Measurements from ENCODE around the gene GPA33.

DNA sequence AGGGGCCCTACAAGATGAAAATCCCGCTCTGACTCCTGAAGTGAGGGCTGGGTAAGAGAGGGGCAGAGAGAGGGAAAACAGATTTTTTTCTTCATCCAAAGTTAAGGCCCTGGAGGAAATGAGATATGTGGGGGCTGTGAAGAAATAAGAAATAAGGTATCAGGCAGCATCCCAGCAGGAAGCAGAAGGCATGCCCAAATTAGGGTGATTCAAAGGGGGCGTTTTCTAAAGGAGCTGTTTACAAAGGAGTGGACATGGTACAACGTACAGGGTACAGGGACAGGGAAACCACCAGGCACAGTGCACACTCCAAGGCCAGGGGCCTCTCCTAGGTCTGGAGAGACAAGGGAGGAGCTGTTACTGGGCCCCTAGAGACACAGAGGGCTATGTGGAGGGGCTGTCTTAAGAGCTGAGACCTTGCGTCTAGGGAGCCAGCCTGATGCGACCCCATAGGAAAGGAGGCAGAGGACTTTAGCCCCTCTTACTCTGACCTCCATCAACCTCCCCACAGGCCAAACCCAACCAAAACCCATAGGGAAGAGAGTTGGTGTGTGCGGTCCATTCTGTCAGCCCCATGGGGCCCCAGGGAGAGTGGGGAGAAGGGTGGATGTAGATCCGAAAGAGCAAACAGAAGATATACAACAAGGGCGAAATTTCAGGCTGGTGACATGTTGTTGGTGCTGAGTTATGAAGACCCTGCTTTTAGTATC lies 42.3 kb upstream of the GPA33 start:
- TF ChIP-seq CTCF (IDR thresholded peaks at IDR 0.05) (no peak), POLR2A (IDR thresholded peaks at IDR 0.05) (no peak), POLR2AphosphoS5 (IDR thresholded peaks at IDR 0.05) (no peak)
